CD4-positive, alpha-beta T cell treated with Interleukin-12 subunit alpha and Interleukin-12 subunit beta, for 1 hour (primary cell): Measurements from ENCODE around the gene AGPS.

Experiments used
- DNase-seq: peaks from one replicate; pipeline ENCODE4 v3.0.0-alpha.2; 2020

The AGPS gene

DNA sequence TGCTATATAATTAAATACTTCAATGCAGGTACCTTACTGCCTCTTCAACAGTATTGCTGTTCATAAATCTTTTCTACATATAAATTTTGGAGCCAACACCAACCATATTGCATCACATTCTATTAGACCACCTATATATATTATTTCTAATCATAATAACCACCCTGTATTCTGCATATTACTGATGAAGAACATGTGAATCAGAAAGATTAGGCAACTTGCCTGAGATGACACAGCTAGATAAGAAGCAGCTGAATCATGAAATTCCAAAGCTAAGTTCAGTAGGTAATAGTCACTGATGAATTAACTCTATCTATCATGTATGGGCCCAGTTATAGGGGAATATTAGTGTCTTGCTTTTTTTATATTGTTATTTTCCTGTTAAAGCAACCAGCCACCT is 161.8 kb downstream of the AGPS start:
- DNase-seq = no peak

DNA sequence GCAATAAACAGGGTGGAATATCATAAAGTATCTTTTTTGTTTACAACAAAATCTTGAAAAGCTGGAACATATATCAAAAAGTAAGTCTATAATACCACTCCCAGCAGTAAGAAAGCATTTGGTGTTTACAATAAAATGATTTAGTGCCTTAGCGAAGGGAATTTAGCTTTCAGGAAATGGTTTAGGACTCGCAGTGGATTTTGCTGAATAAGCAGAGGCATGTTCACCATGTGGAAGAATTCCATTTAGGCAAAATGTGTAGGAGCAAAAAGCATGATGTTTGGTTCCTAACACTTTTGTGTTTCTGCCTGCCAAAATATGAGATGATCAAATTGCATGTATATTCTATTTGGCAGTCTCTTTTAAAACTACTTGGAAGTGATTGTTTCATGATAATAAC is 163.6 kb downstream of the AGPS start:
- no peak for DNase-seq

DNA sequence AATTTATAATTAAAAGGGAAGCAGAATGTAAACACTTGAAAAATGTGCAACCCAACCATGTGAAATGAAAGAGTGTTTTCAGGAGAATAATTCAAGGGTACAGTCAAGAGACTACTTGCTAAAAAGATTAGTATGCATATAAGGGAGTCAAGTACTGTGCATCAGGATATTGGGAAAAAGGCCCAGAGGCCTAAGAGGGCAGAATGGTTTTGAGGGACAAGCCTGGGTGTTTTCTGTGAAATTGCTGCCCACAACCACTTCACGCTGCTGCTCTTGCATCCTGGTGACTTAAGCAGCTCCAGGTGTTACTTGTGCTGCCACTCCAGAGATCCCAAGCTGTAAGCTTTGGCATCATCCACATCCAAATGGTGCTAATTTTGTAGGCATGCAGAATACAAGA is 165.2 kb downstream of the AGPS start:
- DNase-seq = no peak

DNA sequence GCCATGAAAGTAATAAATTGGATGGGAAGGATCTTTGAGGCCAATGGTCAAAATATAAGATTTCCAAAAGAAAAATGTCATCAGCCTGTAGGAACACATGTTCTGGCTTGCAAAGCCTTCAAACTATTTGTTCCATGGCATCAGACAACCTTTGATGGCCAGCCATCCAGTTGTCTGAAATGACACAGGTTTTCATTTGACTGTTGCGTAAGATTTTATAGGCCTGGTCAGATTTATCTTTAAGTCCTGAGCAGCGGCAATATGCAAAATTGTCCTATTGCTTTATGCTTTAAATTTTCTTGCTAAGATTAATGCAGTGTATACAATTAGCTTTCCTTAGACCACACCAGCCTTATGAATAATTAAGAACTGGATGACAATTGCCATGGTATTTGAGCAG is 167.1 kb downstream of the AGPS start:
- DNase-seq = no peak

DNA sequence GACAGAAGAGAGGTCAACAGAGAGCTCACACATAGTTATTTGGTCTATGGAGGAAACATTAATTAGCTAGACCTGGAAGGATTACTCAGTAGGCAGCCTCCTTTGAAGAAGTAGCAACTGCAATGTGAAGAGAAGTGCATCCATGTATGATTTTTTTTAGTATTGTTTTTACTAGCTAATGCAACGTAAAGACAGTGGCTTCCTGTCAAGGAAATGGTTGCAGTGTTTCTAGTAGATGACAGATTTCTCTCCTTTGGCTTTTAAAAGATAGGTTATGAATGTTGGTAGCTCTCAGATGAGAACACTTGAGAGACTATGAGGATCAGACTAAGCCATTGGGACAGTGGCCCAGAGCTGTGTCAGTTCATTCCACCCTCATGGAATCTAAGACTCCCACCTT is 175.8 kb downstream of the AGPS start:
- DNase-seq = no peak

DNA sequence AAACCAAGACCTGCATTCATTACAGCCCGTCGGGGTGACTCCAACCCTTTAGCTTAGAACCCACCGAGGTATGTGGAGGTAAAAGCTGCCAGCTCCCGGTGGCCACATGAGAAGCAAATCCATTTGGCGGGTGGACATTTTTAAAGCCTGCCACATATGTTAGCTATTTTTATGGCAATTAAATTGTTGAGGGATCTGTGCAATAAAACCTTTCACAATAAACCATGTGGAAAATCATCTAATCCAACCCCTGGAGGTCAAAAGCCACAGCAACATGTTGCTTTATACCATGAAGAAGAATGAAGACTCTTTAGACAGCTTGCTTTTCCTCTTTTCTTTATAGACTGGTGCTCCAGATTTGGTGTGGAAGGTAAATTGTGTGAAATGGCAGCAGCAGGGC is 176.3 kb downstream of the AGPS start:
- DNase-seq = no peak

DNA sequence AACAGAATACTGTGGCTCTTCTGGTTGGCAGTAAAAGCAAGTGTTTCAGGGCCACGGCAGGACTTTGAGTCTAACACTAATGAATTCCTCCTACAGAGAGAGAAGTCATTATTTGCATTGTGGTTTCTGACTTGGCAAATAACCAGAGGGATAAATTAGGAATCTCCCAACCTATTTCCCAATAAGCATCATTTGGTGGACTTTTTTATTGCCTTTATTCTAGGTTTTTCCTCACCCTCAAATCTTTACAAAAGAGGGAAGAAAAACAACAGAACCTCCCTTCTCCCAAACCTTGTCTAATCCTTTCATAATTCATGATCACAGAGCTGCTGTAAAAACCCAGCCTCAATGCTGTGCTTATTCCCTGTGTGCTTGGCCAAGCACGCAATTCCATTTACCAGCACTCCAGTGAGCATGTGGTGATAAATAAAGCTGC is 179.7 kb downstream of the AGPS start:
- DNase-seq = no peak

DNA sequence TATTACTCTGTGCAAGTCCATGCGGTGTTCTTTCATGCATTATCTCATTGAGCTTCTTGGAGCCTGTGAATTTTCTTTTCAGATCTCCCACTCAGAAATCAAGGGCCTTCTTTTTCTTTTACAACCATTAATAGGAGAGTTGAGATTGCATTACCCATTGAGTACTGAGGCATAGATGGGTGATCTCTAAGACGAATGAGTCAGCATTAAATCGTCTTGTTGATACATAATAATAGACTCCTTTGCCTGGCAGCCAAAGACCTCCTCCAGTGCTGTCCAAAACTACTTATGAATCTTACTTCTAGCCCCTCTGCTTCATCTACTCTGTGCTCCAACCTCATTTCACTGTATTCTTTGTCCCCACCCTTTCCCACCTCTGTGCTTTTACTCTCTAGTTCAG is 180.5 kb downstream of the AGPS start:
- DNase-seq = no peak

DNA sequence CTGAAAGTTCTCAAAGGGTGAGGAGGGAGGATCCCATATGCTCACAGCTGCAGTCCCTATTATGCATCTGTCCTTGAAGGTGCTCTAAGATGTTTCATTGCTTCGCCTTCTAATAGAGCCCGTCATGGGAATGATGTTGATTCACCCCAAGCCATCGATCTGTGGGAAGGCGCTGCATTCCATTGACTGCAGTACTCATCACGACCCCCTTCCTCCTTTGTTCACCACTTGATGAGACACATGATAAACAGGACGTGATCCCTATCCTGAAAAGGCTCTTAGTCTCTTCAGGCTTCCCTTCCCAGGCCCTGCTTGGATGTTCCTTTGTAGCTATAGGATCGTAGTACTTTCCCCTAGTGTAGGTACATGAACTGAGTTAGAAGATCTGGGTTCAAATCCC is 181.8 kb downstream of the AGPS start:
- DNase-seq = no peak

DNA sequence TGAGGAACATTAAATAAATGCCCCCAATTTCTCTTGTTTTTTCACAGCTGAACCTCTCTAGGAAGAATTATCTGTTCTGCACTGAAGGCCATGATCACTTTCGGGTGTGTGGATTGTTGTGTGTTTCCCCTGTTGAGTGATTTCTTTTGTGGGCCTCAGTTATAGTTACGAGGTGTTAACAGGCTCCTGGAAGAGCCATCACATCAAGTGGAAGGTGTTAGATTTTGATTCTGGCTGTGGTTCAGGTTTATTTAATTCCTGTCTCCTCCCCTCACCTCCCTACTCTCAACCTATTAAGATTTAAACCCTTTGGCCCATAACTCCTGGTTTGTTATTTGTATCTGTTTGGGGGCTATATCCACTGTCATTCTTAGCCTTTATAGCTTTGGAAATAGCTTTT is 182.8 kb downstream of the AGPS start:
- no peak for DNase-seq

DNA sequence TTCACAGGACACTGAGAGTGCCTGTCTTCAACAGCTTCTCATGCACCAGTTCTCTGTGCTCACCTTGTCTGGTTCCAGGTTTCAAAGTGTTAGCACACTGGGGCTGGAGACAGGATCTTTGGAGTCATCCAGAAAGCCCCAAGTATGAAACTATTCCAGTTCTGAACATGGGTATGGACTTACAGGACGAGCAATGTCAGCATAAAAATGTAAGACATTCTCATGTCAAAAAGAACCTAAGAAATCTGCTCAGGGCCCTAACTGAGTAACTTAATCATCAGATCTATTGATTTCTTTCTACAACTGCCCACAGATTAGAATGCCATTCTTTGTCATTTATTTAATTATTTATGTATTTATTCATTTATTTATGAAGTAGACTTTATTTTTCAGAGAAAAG is 184.5 kb downstream of the AGPS start:
- no peak for DNase-seq

DNA sequence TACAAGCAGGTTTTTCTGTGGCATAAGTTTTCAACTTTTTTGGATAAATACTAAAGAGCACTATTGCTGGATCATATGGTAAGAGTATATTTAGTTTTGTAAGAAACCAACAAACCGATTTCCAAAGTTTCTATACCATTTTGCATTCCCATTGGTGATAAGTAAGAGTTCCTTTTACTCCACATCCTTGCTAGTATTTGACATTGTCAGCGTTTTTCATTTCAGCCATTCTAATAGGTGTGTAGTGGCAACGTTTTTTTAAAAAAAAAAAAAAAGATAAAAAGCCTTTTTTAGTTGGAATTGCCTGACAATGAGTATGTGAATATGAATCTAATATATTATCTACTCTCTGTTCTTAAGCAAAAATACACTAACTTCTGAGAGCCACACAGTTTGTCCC is 185.9 kb downstream of the AGPS start:
- no peak for DNase-seq

DNA sequence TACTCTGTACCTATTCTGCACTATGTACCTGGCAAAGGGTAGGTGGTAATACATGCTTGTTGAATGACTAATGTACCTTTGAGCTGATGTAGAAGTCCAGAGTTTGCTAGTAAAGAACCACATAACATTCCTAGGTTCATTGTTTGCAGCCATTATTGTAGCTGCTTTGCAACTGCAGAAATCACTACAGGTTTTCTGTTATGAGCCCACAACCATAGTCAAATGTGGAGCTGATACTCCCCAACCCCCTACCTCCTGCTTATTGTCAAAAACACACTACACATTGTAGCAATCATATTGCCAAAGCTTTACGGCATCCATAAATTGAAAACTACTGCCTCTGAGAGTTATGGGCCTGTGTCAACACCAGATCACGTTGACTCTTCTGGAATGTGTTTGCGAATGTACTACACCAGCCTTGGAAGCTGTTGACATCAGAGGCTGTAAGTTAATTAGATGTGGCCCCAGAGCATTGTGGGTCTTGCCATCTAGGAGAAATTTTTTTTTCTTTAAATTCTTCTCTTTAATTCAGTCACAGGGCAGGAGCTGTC is 187.0 kb downstream of the AGPS start:
- no peak for DNase-seq

DNA sequence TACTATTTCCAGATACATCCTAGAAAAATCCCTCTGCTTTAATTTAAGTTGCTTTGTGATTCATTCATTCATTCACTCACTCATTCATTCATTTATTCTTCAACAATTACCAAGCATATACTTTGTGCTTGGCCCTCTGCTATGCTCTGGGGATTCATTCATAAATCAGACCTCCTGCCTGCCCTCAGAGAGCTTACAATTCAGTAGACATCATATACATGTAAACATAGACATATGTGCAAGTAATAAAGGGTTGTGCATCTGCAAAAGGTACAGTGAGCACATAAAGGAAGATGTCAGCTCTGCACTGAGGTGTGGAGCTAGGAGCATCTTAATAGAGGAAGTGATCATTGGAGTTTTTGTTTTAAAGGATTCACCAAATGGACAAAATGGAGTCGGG is 189.4 kb downstream of the AGPS start:
- DNase-seq = no peak

DNA sequence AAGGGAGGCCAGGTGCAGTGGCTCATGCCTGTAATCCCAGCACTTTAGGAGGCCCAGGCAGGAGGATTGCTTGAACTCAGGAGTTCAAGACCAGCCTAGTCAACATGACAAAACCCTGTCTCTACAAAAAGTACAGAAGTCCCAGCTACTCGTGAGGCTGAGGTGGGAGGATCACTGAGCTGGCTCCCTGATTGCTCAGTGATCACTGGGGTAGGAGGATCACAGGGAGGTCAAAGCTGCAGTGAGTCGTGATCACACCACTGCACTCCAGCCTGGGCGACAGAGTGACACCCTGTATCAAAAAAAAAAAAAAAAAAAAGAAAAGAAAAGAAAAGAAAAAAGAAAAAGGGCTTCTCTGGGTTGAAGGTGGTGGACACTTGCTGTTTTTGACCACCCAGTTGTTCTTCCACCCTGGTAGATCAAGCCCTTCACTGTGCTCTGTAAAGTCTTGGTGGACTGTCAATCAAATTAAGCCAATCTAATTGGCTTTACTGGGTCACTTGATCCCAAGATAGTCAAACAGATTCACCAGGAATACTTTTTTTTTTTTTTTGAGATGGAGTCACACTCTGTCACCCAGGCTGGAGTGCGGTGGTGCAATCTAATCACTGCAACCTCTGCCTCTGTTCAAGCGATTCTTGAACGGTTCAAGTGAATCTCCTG is 191.6 kb downstream of the AGPS start:
- no peak for DNase-seq

DNA sequence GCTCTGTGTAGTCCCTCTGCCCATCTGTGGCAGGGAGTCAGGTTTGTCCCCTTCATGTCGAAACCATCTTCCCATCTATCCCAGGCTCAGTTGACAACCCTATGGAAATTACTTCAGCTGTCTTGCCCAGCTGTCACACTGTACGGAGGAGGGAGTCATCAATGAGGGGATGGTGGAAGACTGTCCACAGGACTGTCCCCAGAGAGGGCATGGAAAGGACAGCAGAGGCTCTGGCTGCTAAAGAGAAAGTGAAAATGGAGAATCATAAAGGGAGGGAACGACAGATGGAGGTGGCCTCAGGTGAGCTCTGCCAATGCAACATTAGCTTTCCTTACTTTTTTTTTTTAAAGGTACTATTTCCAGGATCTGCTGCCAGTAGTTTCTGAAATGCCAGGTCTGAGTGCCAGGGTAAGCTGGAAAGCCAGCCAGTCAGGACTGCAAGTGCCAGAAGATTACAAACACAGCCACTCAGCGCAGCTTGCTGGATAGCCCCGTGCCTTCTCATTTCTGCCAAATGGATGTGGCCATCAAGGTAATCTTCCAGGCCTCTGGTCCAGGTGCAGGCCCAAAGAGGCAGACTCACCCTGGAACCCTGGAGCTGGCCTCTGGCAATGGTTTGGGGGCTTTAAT is 192.8 kb downstream of the AGPS start:
- DNase-seq = no peak

DNA sequence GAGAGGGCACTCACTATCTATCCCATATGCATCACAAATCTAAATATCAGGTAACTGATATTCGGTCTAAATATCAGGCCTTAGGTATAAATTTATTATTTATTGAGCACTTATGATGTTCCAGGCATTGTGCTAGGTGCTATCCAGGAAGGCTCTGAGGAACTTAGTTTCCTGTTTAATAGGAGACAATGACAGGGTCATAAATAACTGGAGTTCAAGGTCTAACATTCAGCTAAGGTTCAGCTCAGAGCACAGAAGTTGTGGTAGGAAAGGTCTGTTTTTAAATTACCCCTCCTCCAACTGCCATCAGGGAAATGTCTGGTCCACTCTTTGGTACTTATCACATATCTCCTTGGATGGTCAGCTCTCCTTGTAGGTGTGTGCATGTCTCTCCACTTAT is 193.6 kb downstream of the AGPS start:
- DNase-seq = no peak

DNA sequence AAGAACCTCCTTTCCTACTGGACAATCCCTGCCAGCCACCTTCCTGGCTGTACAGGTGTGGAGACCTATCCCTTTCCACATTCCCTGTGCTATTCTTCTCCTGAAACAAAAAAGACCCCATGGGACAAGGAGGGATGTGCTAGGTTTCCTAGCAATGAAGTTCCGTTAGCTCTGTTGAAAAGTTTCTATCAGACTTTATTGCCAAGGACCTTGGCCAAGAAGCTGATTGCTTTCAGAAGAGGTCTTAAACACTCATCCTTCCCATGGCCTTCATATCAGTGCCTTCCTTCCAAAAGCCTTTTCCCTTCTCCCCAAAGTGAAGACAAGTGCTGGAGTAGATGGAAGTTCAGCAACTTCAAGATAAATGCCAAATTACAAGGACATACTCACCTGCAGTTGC is 194.8 kb downstream of the AGPS start:
- DNase-seq = no peak

DNA sequence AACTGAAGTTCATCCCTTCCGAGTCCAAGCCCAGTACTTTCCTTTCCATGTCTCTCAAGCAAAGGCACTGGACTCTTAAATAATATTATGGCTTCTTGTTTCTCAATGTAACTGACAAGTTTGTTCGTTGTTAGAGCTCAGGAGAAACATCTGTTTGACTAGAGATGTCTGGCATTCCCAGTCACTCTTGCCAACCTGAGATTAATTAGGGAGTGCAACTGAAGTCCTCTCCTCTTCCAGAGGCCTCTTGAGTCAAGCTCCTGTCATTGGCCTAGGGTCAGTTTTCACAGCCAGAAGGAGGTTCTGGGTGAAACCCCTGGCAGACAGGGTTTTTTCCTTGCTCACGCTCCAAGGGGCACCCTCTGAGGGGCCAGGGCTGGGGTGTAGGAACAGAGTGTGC is 196.1 kb downstream of the AGPS start:
- DNase-seq = no peak

DNA sequence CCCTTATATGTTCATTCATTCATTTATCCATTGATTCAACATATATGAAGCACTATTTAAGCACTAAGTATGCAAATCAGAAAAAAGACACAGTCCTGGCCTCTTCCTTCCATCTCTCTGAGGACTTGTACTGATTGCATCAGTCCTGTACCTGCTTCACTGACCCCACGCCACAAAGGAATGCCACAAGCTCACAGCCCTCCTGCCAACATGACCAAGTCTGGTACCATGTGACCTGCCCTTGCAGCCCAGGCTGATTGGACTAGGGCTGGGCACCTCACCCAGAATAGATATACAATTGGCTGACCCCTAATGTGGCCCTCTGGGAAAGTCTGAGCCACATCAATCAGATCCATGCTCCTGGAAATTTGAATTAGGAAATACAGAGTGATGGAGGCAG is 196.6 kb downstream of the AGPS start:
- no peak for DNase-seq

DNA sequence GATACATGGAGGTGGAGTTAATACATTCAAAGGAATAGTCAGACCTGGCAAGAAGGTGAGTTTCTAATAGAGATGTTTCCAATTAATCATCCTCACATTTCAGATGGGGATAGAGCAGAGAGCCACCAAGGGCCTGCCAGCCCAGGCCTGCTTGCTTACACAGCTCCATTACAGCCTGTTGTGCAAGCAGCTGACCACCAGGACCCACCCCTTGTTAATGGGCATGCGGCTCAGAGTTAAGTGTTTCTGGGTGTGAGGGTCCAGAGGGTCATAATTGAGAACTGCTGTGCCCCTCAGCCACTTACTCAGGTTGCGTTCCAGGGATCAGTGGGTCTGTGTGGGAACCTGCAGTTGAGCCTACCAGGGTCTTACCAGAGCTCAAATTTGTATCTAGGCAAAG is 199.8 kb downstream of the AGPS start:
- DNase-seq = no peak

DNA sequence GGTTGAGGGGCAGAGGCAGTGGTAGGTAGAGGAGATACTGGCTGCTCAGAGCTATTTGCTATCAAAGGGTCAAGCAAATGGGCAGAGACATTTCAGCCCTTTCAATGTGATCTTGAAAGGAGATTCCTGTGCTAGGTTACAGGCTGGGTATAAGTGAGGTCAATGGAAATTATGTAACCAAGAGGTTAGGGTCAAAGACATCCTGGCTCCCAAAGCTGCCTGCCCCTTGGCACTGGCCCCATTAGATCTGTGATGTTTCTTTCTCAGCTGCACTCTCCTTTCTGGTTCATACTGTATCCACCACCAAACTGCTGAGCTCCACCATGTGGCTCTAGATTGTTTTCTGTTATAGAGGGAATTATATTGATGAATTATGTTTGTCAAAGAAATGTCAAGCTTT is 200.4 kb downstream of the AGPS start:
- no peak for DNase-seq

DNA sequence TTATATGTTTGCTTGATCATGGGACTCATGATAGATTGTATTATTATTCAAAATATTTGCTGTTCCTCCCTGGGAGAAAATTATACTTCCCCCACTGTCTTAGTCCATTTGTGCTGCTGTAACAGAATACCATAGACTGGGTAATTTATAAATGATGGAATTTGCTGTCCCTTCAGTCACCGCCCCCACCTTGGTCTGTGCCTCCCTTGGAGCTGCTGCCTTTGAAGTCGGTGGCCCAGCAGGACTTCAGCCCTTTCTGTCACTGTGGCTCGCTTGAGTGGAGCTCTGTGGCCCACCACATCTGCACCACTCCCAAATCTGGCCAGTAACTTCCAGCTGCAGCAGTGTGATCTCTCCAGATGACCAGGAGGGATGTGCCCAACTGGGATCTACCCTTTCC is 200.8 kb downstream of the AGPS start:
- no peak for DNase-seq
